Urinary bladder (tissue), 2 donors: ENCODE results near the gene OR5AP2. TPM values are rescaled to one million over a fixed set of nuclear protein-coding genes. Genes with fewer than 3 reads are reported as not detected.

Experiments used
- polyA plus RNA-seq: library from polyadenylated mRNA; stranded (reverse); fragments of 200-250 nt; gene quantifications from one replicate; pipeline ENCODE4 v1.2.3, GENCODE V29; 2013
- small RNA-seq: library from RNA; depleted of rRNA; stranded (forward); fragments of <200 nt; gene quantifications from one replicate; pipeline ENCODE3, GENCODE V24; 2014
- total RNA-seq: library from RNA; depleted of rRNA; stranded (reverse); fragments of >200 nt; gene quantifications from one replicate; pipeline ENCODE4 v1.2.3, GENCODE V29; 2014
- donor health status: healthy.

OR5AP2 gene
- total and polyA plus RNA-seq, 2 donors, result not detected

Small RNA genes within 50 kb of the gene (small RNA-seq; reads per million reads assigned to genes)
- not detected for gene AP004245.1

Other genes starting within 250 kb of the OR5AP2 start
- not detected for gene OR5AL1, start 229.7 kb downstream of the OR5AP2 start, total RNA-seq
- not detected for gene OR5AL1, start 229.7 kb downstream of the OR5AP2 start, polyA plus RNA-seq
- gene OR5M3, start 169.1 kb downstream of the OR5AP2 start, total RNA-seq, result not detected
- gene OR5M3, start 169.1 kb downstream of the OR5AP2 start, polyA plus RNA-seq, result not detected
- not detected for gene OR5M8, start 151.1 kb downstream of the OR5AP2 start, total RNA-seq
- gene OR5M8, start 151.1 kb downstream of the OR5AP2 start, polyA plus RNA-seq, result not detected
- gene OR5M11, start 99.2 kb downstream of the OR5AP2 start, total RNA-seq, result not detected
- not detected for gene OR5M11, start 99.2 kb downstream of the OR5AP2 start, polyA plus RNA-seq
- not detected for gene OR5M10, start 64.7 kb downstream of the OR5AP2 start, total RNA-seq
- gene OR5M10, start 64.7 kb downstream of the OR5AP2 start, polyA plus RNA-seq, result not detected
- not detected for gene OR5M1, start 27.6 kb downstream of the OR5AP2 start, total RNA-seq
- gene OR5M1, start 27.6 kb downstream of the OR5AP2 start, polyA plus RNA-seq, result not detected
- not detected for gene OR5AR1, start 21.2 kb upstream of the OR5AP2 start, total RNA-seq
- not detected for gene OR5AR1, start 21.2 kb upstream of the OR5AP2 start, polyA plus RNA-seq
- not detected for gene OR9G1, start 56.7 kb upstream of the OR5AP2 start, total RNA-seq
- not detected for gene OR9G1, start 56.7 kb upstream of the OR5AP2 start, polyA plus RNA-seq
- not detected for gene OR9G4, start 106.3 kb upstream of the OR5AP2 start, total RNA-seq
- gene OR9G4, start 106.3 kb upstream of the OR5AP2 start, polyA plus RNA-seq, result not detected